ENCODE results near the gene TTC8.

The TTC8 gene

GRCh38 chr14:88864198-88864597 lies 39.7 kb downstream of the TTC8 start:
- DNase-seq (ENCODE audit: low read depth in 3 of 3, low spot score in 1 of 3), result no peak

GRCh38 chr14:88866305-88866704 lies 41.9 kb downstream of the TTC8 start:
- no peak for DNase-seq (ENCODE audit: low read depth in 3 of 3, low spot score in 1 of 3)

GRCh38 chr14:88868558-88869159 lies 44.2 kb downstream of the TTC8 start:
- no peak for DNase-seq (ENCODE audit: low read depth in 3 of 3, low spot score in 1 of 3)

DNA sequence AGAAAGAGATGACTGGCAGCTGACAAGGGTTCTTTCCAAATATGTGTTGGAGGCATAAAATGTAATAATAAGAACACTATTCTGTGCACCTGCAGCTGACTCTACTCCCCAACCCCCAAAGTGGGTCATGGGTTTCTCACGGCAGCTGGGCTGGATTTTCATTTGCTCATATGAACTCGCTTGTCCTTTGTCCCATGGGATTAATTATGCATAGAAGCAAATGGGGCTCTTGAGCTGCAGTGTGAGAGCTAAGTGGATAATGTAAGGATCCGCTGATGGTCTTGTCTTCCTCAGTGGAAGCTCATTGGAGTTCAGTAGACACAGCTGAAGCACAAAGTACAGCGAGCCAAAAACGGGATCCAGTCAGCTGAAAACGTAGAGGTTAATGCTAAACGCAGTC lies 46.3 kb downstream of the TTC8 start:
- no peak for DNase-seq (ENCODE audit: low read depth in 3 of 3, low spot score in 1 of 3)

DNA sequence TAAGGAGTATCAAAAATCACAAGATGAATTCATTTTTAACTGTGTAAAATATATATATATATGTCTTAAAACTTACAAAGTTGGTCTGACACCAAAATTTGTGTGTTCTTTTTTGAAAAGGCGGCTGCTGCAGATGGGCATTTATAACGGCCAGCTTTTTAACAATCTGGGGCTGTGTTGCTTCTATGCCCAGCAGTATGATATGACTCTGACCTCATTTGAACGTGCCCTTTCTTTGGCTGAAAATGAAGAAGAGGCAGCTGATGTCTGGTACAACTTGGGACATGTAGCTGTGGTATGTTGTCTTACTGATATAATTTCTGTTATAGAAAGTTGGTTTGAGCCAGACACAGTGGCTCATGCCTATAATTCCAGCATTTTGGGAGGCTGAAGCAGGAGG lies 47.0 kb downstream of the TTC8 start:
- DNase-seq (ENCODE audit: low read depth in 3 of 3, low spot score in 1 of 3), result no peak

- DNase-seq (ENCODE audit: low read depth in 3 of 3, low spot score in 1 of 3), result no peak
Measured at GRCh38 chr14:88872976-88873375, 48.5 kb downstream of the TTC8 start.

- no peak for DNase-seq (ENCODE audit: low read depth in 3 of 3, low spot score in 1 of 3)
Measured at GRCh38 chr14:88877192-88877591, 52.7 kb downstream of the TTC8 start.

GRCh38 chr14:88879022-88879421 lies 54.6 kb downstream of the TTC8 start:
- no peak for DNase-seq (ENCODE audit: low read depth in 3 of 3, low spot score in 1 of 3)

- no peak for DNase-seq (ENCODE audit: low read depth in 3 of 3, low spot score in 1 of 3)
Measured at GRCh38 chr14:88882236-88882635, 57.8 kb downstream of the TTC8 start.

DNA sequence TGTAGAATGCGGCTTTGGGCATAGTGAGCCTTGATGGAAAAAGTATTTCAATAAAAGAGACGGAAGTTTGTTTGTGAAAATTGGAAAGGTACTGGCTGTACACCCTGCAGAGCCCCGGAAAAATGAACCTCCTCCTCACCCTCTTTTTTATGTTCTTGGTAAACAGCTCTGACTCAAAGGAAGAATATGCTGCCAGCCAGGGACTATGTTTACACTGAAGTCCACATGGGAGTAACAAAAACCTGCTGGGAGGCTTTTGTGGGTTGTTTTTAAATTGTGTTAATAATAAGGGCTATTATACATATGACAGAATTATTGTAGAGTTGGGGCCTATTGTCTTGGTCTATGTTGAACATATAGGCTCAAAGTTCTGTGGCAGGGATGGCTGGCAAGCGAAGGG lies 70.7 kb downstream of the TTC8 start:
- DNase-seq (ENCODE audit: low read depth in 3 of 3, low spot score in 1 of 3), result no peak

DNA sequence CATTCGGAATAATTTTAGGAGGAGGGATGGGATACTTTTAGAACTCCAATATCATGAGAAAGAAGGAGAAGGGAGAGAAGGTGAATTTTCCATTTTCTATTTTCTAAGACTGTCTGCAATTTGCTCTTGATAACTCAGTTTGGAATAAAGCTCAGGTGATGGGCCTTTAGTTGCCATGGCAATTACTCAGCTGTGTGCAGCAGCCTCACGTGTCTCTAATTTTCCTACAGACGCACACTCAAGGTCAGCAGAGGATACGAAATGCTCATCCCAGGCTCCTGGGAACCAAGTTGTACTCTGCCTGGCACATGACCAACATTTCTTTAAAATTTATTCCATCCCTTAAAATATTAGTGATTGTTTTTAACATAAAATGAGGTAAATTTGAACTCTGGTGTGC lies 76.7 kb downstream of the TTC8 start:
- DNase-seq (ENCODE audit: low read depth in 3 of 3, low spot score in 1 of 3), result no peak

- no peak for DNase-seq (ENCODE audit: low read depth in 3 of 3, low spot score in 1 of 3)
Measured at GRCh38 chr14:88901991-88902390, 77.5 kb downstream of the TTC8 start.

GRCh38 chr14:88902850-88903249 lies 78.4 kb downstream of the TTC8 start:
- no peak for DNase-seq (ENCODE audit: low read depth in 3 of 3, low spot score in 1 of 3)

DNA sequence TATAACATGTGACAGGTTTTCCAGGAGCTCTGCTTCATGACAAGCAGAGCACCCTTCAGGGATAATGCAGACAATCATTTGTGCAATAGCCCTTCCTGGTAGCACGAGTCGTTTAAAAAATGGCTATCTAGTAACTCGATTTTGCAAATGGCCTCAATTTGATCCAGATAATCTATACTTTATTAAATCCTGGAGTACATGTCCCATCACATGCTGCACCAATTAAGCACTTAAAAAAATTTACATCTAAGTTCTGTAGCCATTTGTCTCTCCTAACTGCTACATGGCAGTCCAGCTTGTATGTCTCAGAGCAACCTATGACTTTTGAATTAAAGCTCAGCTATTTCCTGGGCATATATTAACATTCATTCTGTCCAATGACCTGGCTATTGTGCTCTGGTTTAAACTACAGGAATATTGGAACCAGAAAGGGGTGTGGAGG lies 79.8 kb downstream of the TTC8 start:
- DNase-seq (ENCODE audit: low read depth in 3 of 3, low spot score in 1 of 3), result no peak

DNA sequence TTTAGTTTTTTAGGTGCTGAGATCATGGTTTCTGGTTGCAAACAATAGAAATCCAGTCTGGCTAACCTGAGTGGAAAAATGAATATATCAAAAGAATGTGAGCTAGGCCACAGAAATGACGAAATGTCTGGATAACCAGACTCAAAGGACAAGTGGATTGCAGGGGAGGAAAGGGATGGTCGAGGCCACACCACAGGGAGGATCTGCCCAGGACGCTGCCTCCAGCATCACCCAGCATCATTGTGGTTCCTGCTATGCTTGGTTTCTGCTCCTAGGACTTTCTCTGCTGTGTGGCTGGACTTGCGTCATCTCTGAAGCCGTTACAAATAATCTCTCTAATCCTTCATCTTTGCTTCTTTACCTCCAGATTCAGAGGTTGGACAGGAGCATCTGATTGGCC lies 80.4 kb downstream of the TTC8 start:
- no peak for DNase-seq (ENCODE audit: low read depth in 3 of 3, low spot score in 1 of 3)

DNA sequence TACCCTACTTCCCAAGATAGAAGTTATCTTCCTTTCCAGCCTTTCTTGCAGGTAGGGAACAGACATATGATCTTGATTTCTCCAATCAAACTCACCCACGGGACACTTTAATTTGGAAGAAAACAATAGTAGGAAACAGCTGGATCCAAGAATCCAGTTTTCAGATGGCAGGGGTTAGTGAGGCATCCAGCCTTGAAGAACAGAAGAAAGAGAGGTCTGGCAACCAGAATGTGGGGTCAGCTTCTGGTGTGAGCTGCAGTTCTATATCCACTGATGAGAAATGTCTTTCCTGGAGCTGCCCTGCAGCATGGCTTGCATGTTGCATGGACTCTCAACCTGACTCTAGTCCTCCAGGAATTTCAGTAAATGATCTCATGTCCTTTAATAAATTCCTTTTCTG lies 83.8 kb downstream of the TTC8 start:
- no peak for DNase-seq (ENCODE audit: low read depth in 3 of 3, low spot score in 1 of 3)

- DNase-seq (ENCODE audit: low read depth in 3 of 3, low spot score in 1 of 3), result no peak
Measured at GRCh38 chr14:88910386-88910785, 85.9 kb downstream of the TTC8 start.

GRCh38 chr14:88911809-88912208 lies 87.4 kb downstream of the TTC8 start:
- DNase-seq (ENCODE audit: low read depth in 3 of 3, low spot score in 1 of 3), result no peak

DNA sequence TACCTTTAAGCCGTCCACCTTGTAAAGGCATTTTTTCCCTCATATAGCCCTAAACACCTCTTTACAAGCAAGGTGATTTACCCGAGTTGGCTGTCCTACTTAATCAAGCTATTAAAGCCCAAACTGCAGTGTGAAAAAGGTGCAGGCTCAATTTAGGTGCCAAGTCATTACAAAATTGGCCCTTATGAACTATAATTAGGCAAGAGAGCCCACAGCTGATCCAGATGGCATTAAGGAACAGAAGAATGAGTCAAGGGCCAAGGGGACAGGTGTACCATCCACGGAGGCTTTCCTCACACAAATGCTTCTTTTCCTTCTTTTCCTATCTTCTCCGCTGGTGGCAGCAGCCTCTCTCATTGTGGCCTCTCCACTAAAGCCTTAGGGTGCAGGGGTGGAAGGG lies 90.5 kb downstream of the TTC8 start:
- no peak for DNase-seq (ENCODE audit: low read depth in 3 of 3, low spot score in 1 of 3)

DNA sequence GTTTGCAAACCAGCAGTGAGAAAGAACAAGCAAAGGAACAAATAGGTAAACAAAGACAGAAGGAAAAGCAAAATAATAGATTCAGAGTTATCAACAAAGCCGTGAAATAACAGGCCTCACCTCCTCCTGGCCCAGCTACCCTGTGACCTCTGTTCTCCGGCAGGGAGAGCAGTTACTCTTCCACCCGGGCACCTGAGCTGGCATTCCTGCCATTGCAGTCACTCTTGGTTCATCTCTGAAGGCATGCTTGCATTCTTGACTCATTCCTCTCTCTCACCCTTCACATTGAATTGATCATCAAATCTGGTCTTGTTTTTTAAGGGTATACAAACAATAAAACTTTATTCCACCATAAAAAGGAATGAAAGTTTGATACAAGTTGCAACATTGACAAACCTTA lies 95.1 kb downstream of the TTC8 start:
- no peak for DNase-seq (ENCODE audit: low read depth in 3 of 3, low spot score in 1 of 3)
